Nephron progenitor cell (in vitro differentiated cells): Measurements from ENCODE around the gene TMEM258.
A peak's percentile ranks its signal among the peaks of the same experiment; 100 is the strongest.

Source experiments
- DNase-seq: peaks from one replicate; pipeline ENCODE4 v3.0.0; 2021
- H3K27ac Mint-ChIP-seq: 2 replicates; pipeline ENCODE4 v1.8.0; 2021; ENCODE audit warnings: mild to moderate bottlenecking, moderate library complexity, mixed read lengths
- H3K27me3 Mint-ChIP-seq: 2 replicates; pipeline ENCODE4 v1.8.0; 2021; ENCODE audit warnings: mild to moderate bottlenecking, low read depth, mixed read lengths; ENCODE audit not compliant: poor library complexity
- H3K36me3 Mint-ChIP-seq: 2 replicates; pipeline ENCODE4 v1.8.0; 2021; ENCODE audit warnings: low read depth, mixed read lengths
- H3K4me1 Mint-ChIP-seq: 2 replicates; pipeline ENCODE4 v1.8.0; 2021; ENCODE audit warnings: mixed read lengths
- H3K4me3 Mint-ChIP-seq: 2 replicates; pipeline ENCODE4 v1.8.0; 2021; ENCODE audit warnings: mild to moderate bottlenecking, moderate library complexity, mixed read lengths
- H3K9me3 Mint-ChIP-seq: 2 replicates; pipeline ENCODE4 v1.8.0; 2021; ENCODE audit warnings: mild to moderate bottlenecking, moderate library complexity, mixed read lengths
- TF ChIP-seq, protein P1 (sequence below): fragments of 200-600 bp; sonication (generic); IDR thresholded peaks from 2 replicates; pipeline ENCODE4 v1.5.0; 2021; ENCODE audit warnings: antibody characterized with exemption

TMEM258 gene

DNA sequence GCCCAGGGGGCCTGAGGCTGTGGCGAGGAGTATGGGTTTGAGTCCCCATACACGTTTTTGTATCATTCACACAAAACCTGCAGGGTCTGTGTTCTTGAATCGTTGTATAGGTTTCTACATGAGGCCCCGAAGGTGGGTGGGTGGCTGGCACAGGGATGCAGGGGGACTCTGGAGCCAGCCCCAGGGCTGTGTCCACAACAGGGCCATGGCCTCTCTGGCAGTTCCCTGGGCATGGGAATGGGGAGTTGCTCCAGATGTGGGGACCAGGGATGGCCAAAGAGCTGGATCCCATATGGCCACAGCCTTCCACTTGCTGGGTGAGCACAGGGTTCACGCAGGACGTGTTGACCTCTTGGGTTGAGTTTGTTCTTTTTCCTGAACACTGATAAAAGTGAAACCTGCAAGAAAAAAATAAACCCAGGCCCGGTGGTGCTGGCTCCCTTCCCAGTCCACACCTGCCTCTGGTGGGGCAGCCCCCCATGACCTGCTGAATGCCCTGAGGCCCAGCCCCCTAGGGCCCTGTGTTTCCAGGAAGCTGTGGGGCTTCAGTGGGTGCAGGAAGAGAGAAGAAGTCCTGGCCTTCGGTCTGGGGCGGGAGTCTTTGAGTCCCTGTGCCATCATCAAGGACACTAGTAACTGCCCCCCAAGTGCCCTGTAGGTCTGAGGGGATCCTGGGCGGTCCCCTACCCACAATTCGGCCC, 23.9 kb downstream of the TMEM258 start:
- H3K27ac Mint-ChIP-seq: no peak overlapping the region
- no peaks in the 10 kb centered on the region for H3K36me3 Mint-ChIP-seq
- no peak for DNase-seq
- H3K9me3 Mint-ChIP-seq: no peaks in the 10 kb centered on the region
- TF ChIP-seq, protein P1, sequence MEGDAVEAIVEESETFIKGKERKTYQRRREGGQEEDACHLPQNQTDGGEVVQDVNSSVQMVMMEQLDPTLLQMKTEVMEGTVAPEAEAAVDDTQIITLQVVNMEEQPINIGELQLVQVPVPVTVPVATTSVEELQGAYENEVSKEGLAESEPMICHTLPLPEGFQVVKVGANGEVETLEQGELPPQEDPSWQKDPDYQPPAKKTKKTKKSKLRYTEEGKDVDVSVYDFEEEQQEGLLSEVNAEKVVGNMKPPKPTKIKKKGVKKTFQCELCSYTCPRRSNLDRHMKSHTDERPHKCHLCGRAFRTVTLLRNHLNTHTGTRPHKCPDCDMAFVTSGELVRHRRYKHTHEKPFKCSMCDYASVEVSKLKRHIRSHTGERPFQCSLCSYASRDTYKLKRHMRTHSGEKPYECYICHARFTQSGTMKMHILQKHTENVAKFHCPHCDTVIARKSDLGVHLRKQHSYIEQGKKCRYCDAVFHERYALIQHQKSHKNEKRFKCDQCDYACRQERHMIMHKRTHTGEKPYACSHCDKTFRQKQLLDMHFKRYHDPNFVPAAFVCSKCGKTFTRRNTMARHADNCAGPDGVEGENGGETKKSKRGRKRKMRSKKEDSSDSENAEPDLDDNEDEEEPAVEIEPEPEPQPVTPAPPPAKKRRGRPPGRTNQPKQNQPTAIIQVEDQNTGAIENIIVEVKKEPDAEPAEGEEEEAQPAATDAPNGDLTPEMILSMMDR: no peak
- no peaks in the 10 kb centered on the region for H3K27me3 Mint-ChIP-seq
- peaks cover 57% of the 10 kb centered on the region for H3K4me1 Mint-ChIP-seq
- no peak overlapping the region for H3K4me3 Mint-ChIP-seq

DNA sequence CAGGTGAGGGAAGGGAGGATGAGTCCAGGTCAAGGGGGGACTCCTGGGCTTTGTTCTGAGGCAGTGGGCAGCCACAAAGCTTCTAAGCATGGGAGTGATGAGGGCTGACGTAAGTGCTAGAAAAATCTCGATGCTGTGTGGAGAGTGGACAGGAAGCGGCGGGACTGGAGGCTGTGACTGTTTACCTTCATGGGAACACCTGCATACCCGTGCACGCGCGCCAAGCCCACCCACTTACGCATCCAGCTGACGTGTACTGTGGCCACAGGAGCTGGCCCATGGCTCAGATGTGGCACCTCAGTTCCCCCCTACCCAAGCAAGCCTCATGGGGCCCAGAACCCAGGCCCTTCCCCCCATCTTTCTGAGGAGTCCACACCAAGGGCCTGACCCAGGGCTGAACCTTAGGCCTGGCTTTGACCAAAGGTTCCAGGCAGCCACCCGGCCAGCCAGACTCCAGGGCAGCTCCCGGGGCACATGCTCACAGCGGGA, 26.0 kb downstream of the TMEM258 start:
- Mint-ChIP-seq H3K27ac (peak overlapping the region; percentile 66), H3K36me3 (no peaks in the 10 kb centered on the region), H3K9me3 (no peaks in the 10 kb centered on the region), H3K4me1 (peaks cover 66% of the 10 kb centered on the region), H3K27me3 (no peaks in the 10 kb centered on the region), H3K4me3 (no peak overlapping the region)
- TF ChIP-seq, protein P1: no peak
- DNase-seq: no peak

DNA sequence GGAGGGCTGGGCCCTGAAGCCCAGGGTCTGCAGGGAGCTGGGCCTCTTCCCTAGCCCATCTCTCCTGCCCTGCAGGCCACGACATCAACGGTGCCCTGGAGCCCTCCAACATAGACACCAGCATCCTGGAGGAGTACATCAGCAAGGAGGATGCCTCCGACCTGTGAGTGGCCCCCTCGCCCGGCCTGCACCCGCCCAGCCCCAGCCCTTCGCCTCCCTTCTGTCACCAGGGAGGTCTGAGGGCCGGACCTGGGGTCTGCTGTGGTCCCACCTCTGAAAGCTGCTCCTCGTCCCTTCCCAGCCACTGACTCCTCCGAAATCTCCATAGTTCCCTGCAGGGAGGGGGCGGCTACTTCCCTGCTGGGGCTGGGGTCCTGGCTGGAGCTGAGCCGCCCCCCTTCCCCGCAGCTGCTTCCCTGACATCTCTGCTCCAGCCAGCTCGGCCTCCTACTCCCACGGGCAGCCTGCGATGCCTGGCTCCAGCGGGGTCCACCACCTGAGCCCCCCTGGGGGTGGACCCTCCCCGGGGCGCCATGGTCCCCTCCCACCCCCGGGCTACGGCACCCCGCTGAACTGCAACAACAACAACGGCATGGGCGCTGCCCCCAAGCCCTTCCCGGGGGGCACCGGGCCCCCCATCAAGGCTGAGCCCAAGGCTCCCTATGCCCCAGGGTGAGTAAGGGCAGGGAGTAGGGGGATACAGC, 26.7 kb downstream of the TMEM258 start:
- no peak overlapping the region for H3K27ac Mint-ChIP-seq
- H3K36me3 Mint-ChIP-seq: no peaks in the 10 kb centered on the region
- no peaks in the 10 kb centered on the region for H3K9me3 Mint-ChIP-seq
- TF ChIP-seq, protein P1: no peak
- H3K4me1 Mint-ChIP-seq: peaks cover 60% of the 10 kb centered on the region
- H3K27me3 Mint-ChIP-seq: no peaks in the 10 kb centered on the region
- no peak overlapping the region for H3K4me3 Mint-ChIP-seq
- no peak for DNase-seq

DNA sequence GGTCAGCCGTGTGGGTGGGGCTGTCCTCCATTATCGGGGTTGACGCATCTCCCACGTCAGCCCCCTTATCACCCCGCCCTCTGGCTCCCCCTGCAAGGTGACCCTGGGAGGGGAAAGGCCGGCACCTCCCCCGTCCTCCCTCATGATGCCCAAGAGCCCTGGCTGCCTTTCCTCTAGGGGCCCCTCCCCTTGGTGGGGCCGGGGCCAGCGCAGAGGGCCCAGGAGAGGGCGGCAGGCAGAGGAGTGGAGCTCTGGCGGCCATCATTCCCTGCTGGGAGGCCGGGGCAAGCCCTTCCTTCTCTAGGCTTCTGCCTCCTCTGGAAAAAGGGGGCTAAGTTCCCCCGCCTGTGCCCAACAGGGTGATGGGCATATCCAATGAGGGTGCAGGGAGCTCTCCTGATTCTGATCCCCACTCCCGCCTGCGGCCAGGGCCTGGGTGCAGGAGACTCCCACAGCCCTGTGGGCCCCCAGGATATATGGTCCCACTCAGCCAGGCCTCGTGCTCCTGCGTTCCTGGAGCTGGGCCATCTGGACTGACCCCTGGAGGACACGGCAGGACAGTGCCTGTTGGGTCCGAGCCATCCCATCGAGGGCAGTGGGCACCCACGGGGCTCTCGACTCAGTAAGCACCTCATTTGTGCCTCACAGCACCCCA, 27.7 kb downstream of the TMEM258 start:
- Mint-ChIP-seq H3K36me3 (no peaks in the 10 kb centered on the region), H3K27ac (no peak overlapping the region), H3K4me3 (no peak overlapping the region), H3K9me3 (no peaks in the 10 kb centered on the region), H3K4me1 (peaks cover 66% of the 10 kb centered on the region), H3K27me3 (no peaks in the 10 kb centered on the region)
- TF ChIP-seq, protein P1: no peak
- DNase-seq: no peak

DNA sequence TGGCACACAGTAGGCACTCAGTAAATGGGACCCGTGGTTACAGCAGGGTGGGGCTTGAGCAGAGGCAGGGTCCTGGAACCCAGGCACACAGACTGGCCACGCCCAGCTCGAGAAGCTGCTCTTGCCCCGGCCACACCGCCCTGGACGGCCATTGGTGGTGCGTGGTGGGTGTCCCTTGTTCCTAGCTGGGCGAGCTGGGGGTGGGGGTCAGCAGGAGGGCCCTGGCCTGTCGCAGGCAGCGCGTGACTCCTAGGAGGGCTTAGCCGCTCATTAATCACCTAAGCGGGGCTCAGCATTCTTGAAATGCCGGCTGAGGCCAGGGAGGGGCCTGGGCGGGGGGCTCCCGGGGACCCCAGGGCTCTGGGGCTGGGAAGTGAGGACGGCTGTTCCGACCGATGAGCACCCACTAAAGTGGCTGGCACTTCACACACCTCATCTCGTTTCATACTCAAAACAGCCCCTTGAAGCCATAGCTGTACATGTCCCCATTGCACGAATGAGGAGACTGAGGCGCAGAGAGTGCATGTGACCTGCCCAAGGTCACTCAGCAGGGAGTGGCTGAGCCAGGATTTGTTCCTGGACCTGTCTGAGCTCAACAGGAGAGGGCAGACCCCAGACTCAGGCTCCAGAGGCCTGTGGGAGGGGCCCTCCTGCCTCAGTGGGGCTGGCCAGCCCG, 28.3 kb downstream of the TMEM258 start:
- Mint-ChIP-seq H3K4me1 (peaks cover 66% of the 10 kb centered on the region), H3K4me3 (no peak overlapping the region)

More for the DNA sequence above, 28.3 kb downstream of the TMEM258 start:
- Mint-ChIP-seq H3K9me3 (no peaks in the 10 kb centered on the region), H3K36me3 (no peaks in the 10 kb centered on the region), H3K27me3 (no peaks in the 10 kb centered on the region), H3K27ac (no peak overlapping the region)
- no peak for DNase-seq
- TF ChIP-seq, protein P1: no peak
